GM10248 (cell line): ENCODE results near the gene ARAP3.

Experiments used
- CTCF ChIA-PET: fragments of 300-600 bp; sonication (Branson Sonifier 250); formaldehyde crosslinking; extraction: SDS; loops from one replicate; lab custom pipeline; 2021; ENCODE audit warnings: antibody characterized with exemption; lab: Yijun Ruan, JAX
- POLR2A ChIA-PET: fragments of 350-650 bp; sonication (Branson Sonifier 250); formaldehyde crosslinking; extraction: SDS; loops from one replicate; lab custom pipeline; 2020; ENCODE audit warnings: antibody characterized with exemption; lab: Yijun Ruan, JAX
- DNase-seq: peaks from one replicate; pipeline ENCODE4 v3.0.0; 2012; ENCODE audit errors: extremely low spot score
- CTCF ChIP-seq: IDR thresholded peaks from 2 replicates; pipeline ENCODE4 v1.5.1; 2012; ENCODE audit warnings: mild to moderate bottlenecking, low read depth; ENCODE audit errors: extremely low read depth, missing control alignments, control extremely low read depth

ARAP3 gene

GRCh38 chr5:141609044-141609443, 73.0 kb downstream of the ARAP3 start:
- CTCF ChIA-PET: interaction anchor here (1.9 to 15.4 kb wide), 3 partner anchors 6 to 17 kb away, joined by 8 to 288 read pairs (median 177); partner anchors contain the start of gene DIAPH1
- no peak for DNase-seq
- POLR2A ChIA-PET: no interaction called here
- no peak for TF ChIP-seq CTCF

- TF ChIP-seq CTCF: no peak
- POLR2A ChIA-PET: no interaction called here
- no peak for DNase-seq
- CTCF ChIA-PET: interaction anchor here (1.0 to 15.4 kb wide), 6 partner anchors 7 to 41 kb away, joined by 3 to 288 read pairs (median 7); partner anchors contain the start of gene DIAPH1
Measured at GRCh38 chr5:141608557-141608956, 73.5 kb downstream of the ARAP3 start.

- TF ChIP-seq CTCF: no peak
- no peak for DNase-seq
- POLR2A ChIA-PET: no interaction called here
- CTCF ChIA-PET: interaction anchor here (1.0 to 15.4 kb wide), 7 partner anchors 7 to 41 kb away, joined by 3 to 288 read pairs (median 6); partner anchors contain the start of gene DIAPH1
Measured at GRCh38 chr5:141608046-141608445, 74.0 kb downstream of the ARAP3 start.

- POLR2A ChIA-PET: no interaction called here
Measured at GRCh38 chr5:141605523-141606277, 76.3 kb downstream of the ARAP3 start.

GRCh38 chr5:141603923-141604717, 77.9 kb downstream of the ARAP3 start:
- DNase-seq: no peak
- CTCF ChIA-PET: interaction anchor here (1.0 to 15.4 kb wide), 6 partner anchors 11 to 88 kb away, joined by 3 to 288 read pairs (median 6); partner anchors contain the start of gene DIAPH1
- TF ChIP-seq CTCF: no peak
- POLR2A ChIA-PET: interaction anchor here (0.9 kb wide), 1 partner anchor 15 kb away, joined by 3 read pairs; the partner anchor contains the start of gene DIAPH1

More at GRCh38 chr5:141605523-141606277, 76.3 kb downstream of the ARAP3 start:
- no peak for TF ChIP-seq CTCF
- CTCF ChIA-PET: interaction anchor here (0.8 to 15.4 kb wide), 4 partner anchors 10 to 86 kb away, joined by 4 to 288 read pairs (median 90); partner anchors contain the start of genes DIAPH1, HDAC3 and RELL2
- DNase-seq: peak; percentile 59
